Panc1 (cell line): Measurements from ENCODE around the gene TMEM14C. TPM values are rescaled to one million over a fixed set of nuclear protein-coding genes. Genes with fewer than 3 reads are reported as not detected.
A peak's percentile ranks its signal among the peaks of the same experiment; 100 is the strongest.

ENCODE experiments used
- ATAC-seq: fragments of 200-7000 bp; cut with Tn5 transposase; 2 replicates; pipeline ENCODE4 v1.9.1; 2020; ENCODE audit warnings: mild to moderate bottlenecking, moderate library complexity
- BruUV-seq: library from RNA; stranded (reverse); fragments of 400-500 nt; replicated peaks from 2 replicates; lab custom pipeline; 2021; lab: Mats Ljungman, UMichigan
- CTCF ChIA-PET: fragments of 300-600 bp; sonication (Branson Sonifier 250); formaldehyde crosslinking; loops from one replicate; lab custom pipeline; 2022; ENCODE audit warnings: antibody characterized with exemption; lab: Charles Lee
- POLR2A ChIA-PET: fragments of 300-600 bp; sonication (Branson Sonifier 250); formaldehyde crosslinking; loops from one replicate; lab custom pipeline; 2022; ENCODE audit warnings: antibody characterized with exemption; lab: Charles Lee
- DNase-seq: peaks from one replicate; pipeline ENCODE4 v3.0.0-alpha.2; 2010; ENCODE audit warnings: low read depth, low spot score
- H3K27ac ChIP-seq: 2 replicates; pipeline ENCODE4 v1.5.1; 2011; ENCODE audit warnings: mild to moderate bottlenecking, low read length, inconsistent platforms
- H3K27me3 ChIP-seq: fragments of 200-500 bp; sonication (Bioruptor generic); 2 replicates; pipeline ENCODE4 v1.6.0; 2014; ENCODE audit warnings: low read length, inconsistent platforms; ENCODE audit not compliant: control insufficient read depth, insufficient read depth
- H3K36me3 ChIP-seq: fragments of 200-500 bp; sonication (Bioruptor generic); 2 replicates; pipeline ENCODE4 v1.5.1; 2014; ENCODE audit warnings: inconsistent platforms, mild to moderate bottlenecking, low read length, moderate library complexity; ENCODE audit not compliant: control insufficient read depth, insufficient read depth
- H3K4me1 ChIP-seq: 2 replicates; pipeline ENCODE4 v1.5.1; 2011; ENCODE audit warnings: inconsistent platforms, mild to moderate bottlenecking, low read length, moderate library complexity; ENCODE audit not compliant: control insufficient read depth, insufficient read depth
- H3K4me3 ChIP-seq, 2 experiments: 2 replicates each; pipeline ENCODE4 v1.5.1; 2011 to 2012; ENCODE audit warnings: low read depth in 2 of 2, low read length in 2 of 2, mild to moderate bottlenecking in 2 of 2, inconsistent platforms in 1 of 2, moderate library complexity in 1 of 2
- H3K9me3 ChIP-seq: fragments of 200-500 bp; sonication (Bioruptor generic); 2 replicates; pipeline ENCODE4 v1.5.1; 2014; ENCODE audit warnings: low read depth, mild to moderate bottlenecking, inconsistent platforms, low read length, moderate library complexity; ENCODE audit not compliant: control insufficient read depth, insufficient read depth
- POLR2AphosphoS5 ChIP-seq: IDR thresholded peaks from 2 replicates; pipeline ENCODE4 v1.6.1; 2012; ENCODE audit warnings: mild to moderate bottlenecking, low read depth, low read length, moderate library complexity
- SIN3A ChIP-seq: IDR thresholded peaks from 2 replicates; pipeline ENCODE4 v1.6.1; 2012; ENCODE audit warnings: low read depth, mild to moderate bottlenecking, low read length, moderate library complexity, borderline replicate concordance; ENCODE audit not compliant: insufficient read depth
- TCF7L2 ChIP-seq: IDR thresholded peaks from 2 replicates; pipeline ENCODE4 v1.6.1; 2011; ENCODE audit warnings: mild to moderate bottlenecking, low read depth, low read length, inconsistent platforms
- in situ Hi-C: cut with HindIII; loops from 2 replicates; pipeline ENCODE4 v1.10.0; 2016; ENCODE audit warnings: low sequenced_read_pairs, low pct_unique_long_range_greater_than_20kb
- intact Hi-C: fragments of 100-400 bp; cut with micrococcal nuclease; formaldehyde crosslinking; loops from one replicate; pipeline ENCODE4 v1.10.0; 2022; ENCODE audit not compliant: unreplicated experiment
- total RNA-seq: library from RNA; stranded (reverse); gene quantifications from one replicate; pipeline ENCODE4 v1.2.1, GENCODE V29; 2021; ENCODE audit not compliant: unreplicated experiment
- TF ChIP-seq, protein P1 (sequence below), 2 experiments: IDR thresholded peaks; 2 replicates each; pipeline ENCODE4 v1.6.1; 2011 to 2012; ENCODE audit warnings: low read depth in 2 of 2, control low read depth in 1 of 2, low read length in 1 of 2, mild to moderate bottlenecking in 1 of 2, moderate library complexity in 1 of 2; ENCODE audit not compliant: insufficient read depth in 1 of 2
- TF ChIP-seq, protein P2 (sequence below): fragments of 450-650 bp; IDR thresholded peaks from 2 replicates; pipeline ENCODE4 v1.5.1; 2017; ENCODE audit warnings: mild to moderate bottlenecking

The TMEM14C gene
- total RNA-seq, 1 experiment from 2014 or later, result 159 TPM

DNA sequence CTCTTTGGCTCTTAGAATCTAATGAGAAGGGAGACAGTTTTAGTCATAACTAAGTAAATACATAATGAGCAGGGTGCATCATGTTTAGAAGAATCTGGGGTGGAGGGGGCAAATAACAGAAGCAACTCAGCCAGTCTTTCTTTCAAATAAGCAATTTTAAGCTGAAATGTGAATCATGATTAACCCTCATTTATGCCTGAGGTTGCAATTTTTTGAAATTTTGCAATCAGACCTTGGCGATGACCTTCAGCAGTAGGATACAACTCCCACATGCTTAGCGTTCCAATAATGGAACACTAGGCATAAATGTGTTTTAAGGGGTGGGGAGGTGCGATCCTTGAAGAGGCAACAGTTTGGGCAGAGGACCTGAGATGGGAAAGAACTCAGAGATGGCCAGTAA, 55.4 kb downstream of the TMEM14C start:
- CTCF ChIA-PET, result no interaction called here
- in situ Hi-C loops (no loop called here), intact Hi-C loops (no loop called here)
- H3K4me3 ChIP-seq, result no peak overlapping the region
- POLR2A ChIA-PET, result no interaction called here
- H3K27me3 ChIP-seq, result no peaks in the 10 kb centered on the region
- peaks cover 8% of the 10 kb centered on the region; the same call in 1 of the 2 replicates for H3K36me3 ChIP-seq
- no peak overlapping the region for H3K27ac ChIP-seq
- H3K9me3 ChIP-seq, result no peaks in the 10 kb centered on the region
- no peak for DNase-seq
- no peaks in the 10 kb centered on the region for H3K4me1 ChIP-seq
- BruUV-seq, result no TSS peak
- no peak for ATAC-seq
- TF ChIP-seq POLR2AphosphoS5 (no peak), SIN3A (no peak), TCF7L2 (no peak)
- TF ChIP-seq, protein P1, sequence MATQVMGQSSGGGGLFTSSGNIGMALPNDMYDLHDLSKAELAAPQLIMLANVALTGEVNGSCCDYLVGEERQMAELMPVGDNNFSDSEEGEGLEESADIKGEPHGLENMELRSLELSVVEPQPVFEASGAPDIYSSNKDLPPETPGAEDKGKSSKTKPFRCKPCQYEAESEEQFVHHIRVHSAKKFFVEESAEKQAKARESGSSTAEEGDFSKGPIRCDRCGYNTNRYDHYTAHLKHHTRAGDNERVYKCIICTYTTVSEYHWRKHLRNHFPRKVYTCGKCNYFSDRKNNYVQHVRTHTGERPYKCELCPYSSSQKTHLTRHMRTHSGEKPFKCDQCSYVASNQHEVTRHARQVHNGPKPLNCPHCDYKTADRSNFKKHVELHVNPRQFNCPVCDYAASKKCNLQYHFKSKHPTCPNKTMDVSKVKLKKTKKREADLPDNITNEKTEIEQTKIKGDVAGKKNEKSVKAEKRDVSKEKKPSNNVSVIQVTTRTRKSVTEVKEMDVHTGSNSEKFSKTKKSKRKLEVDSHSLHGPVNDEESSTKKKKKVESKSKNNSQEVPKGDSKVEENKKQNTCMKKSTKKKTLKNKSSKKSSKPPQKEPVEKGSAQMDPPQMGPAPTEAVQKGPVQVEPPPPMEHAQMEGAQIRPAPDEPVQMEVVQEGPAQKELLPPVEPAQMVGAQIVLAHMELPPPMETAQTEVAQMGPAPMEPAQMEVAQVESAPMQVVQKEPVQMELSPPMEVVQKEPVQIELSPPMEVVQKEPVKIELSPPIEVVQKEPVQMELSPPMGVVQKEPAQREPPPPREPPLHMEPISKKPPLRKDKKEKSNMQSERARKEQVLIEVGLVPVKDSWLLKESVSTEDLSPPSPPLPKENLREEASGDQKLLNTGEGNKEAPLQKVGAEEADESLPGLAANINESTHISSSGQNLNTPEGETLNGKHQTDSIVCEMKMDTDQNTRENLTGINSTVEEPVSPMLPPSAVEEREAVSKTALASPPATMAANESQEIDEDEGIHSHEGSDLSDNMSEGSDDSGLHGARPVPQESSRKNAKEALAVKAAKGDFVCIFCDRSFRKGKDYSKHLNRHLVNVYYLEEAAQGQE (IDR thresholded peaks at IDR 0.05; ENCODE audit: insufficient read depth in 1 of 2, low read depth in 2 of 2, low read length in 1 of 2), result no peak
- TF ChIP-seq, protein P2, sequence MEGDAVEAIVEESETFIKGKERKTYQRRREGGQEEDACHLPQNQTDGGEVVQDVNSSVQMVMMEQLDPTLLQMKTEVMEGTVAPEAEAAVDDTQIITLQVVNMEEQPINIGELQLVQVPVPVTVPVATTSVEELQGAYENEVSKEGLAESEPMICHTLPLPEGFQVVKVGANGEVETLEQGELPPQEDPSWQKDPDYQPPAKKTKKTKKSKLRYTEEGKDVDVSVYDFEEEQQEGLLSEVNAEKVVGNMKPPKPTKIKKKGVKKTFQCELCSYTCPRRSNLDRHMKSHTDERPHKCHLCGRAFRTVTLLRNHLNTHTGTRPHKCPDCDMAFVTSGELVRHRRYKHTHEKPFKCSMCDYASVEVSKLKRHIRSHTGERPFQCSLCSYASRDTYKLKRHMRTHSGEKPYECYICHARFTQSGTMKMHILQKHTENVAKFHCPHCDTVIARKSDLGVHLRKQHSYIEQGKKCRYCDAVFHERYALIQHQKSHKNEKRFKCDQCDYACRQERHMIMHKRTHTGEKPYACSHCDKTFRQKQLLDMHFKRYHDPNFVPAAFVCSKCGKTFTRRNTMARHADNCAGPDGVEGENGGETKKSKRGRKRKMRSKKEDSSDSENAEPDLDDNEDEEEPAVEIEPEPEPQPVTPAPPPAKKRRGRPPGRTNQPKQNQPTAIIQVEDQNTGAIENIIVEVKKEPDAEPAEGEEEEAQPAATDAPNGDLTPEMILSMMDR, result no peak

DNA sequence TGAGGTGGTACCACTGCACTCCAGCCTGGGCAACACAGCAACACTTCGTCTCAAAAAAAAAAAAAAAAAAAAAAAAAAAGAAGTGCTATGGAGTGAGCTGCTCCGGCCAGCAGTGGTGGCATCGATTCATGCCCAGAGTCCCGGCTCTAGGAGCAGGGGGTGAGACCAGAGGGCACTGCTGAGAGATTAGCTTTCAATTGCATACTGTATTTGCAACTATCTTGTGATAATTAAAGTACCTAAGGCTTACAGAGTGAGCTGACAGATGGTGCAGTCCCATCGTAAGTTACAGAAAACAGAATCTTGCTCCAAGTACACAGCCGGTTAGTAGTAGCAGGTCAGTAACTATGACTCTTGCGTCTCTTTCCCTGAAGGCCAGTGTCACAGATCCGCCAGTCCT, 56.2 kb downstream of the TMEM14C start:
- CTCF ChIA-PET, result no interaction called here
- ATAC-seq (0 out of 2 replicates have a peak, but pooled peaks have one; percentile 17), DNase-seq (no peak)
- Histone ChIP-seq H3K36me3 (peaks cover 4% of the 10 kb centered on the region; the same call in 1 of the 2 replicates), H3K4me1 (no peaks in the 10 kb centered on the region), H3K4me3 (no peak overlapping the region), H3K27ac (no peak overlapping the region), H3K27me3 (no peaks in the 10 kb centered on the region), H3K9me3 (no peaks in the 10 kb centered on the region)
- POLR2A ChIA-PET, result interaction anchor here (0.6 kb wide), 2 partner anchors 15 to 66 kb away, joined by 5 to 13 read pairs; no protein-coding TSS in a partner anchor
- TF ChIP-seq, protein P2, result no peak
- intact Hi-C loops, result no loop called here
- BruUV-seq, result no TSS peak
- in situ Hi-C loops, result no loop called here

Other genes starting within 250 kb of the TMEM14C start
- gene GCNT2, start 201.7 kb upstream of the TMEM14C start, total RNA-seq, result 42.8 TPM
- gene C6orf52, start 28.5 kb upstream of the TMEM14C start, total RNA-seq, result 6.5 TPM
- 27.3 TPM for gene PAK1IP1, start 28.1 kb upstream of the TMEM14C start, total RNA-seq
- 180 TPM for gene TMEM14B, start 24.7 kb downstream of the TMEM14C start, total RNA-seq
- gene MAK, start 115.5 kb downstream of the TMEM14C start, total RNA-seq, result 0.21 TPM
- not detected for gene GCM2, start 159.0 kb downstream of the TMEM14C start, total RNA-seq
- 2.4 TPM for gene SYCP2L, start 164.0 kb downstream of the TMEM14C start, total RNA-seq